Kidney (tissue), 14 donors: ENCODE results near the gene KLHL2. TPM values are rescaled to one million over a fixed set of nuclear protein-coding genes. Genes with fewer than 3 reads are reported as not detected.
A peak's percentile ranks its signal among the peaks of the same experiment; 100 is the strongest.

Experiments used
- DNase-seq, 5 donors: peaks; one replicate each; pipeline ENCODE4 v3.0.0-alpha.2; 2013 to 2020
- FAIRE-seq: peaks from 2 replicates; lab custom pipeline; 2012; peaks lifted over from hg19 to GRCh38; lab: Jason Lieb, UNC
- H3K27ac ChIP-seq, 2 donors: one replicate each; pipeline ENCODE4 v1.7.0; 2013; ENCODE audit warnings: low read depth in 2 of 2, low read length in 2 of 2, inconsistent platforms in 1 of 2
- H3K27me3 ChIP-seq: one replicate; pipeline ENCODE4 v1.7.1; 2013; ENCODE audit warnings: low read length, inconsistent platforms; ENCODE audit not compliant: control insufficient read depth, insufficient read depth
- H3K36me3 ChIP-seq, 3 donors: one replicate each; pipeline versions ENCODE4 v1.7.0 to v1.7.1; 2013; ENCODE audit warnings: low read length in 3 of 3, control low read depth in 1 of 3, inconsistent platforms in 1 of 3; ENCODE audit not compliant: insufficient read depth in 3 of 3, control insufficient read depth in 2 of 3
- H3K4me1 ChIP-seq, 3 donors: one replicate each; pipeline versions ENCODE4 v1.7.0 to v1.7.1; 2013; ENCODE audit warnings: low read length in 3 of 3, inconsistent platforms in 1 of 3, low read depth in 1 of 3; ENCODE audit not compliant: control insufficient read depth in 2 of 3, insufficient read depth in 2 of 3
- H3K4me3 ChIP-seq, 3 donors: one replicate each; pipeline versions ENCODE4 v1.7.0 to v1.8.1; 2013; ENCODE audit warnings: low read length in 3 of 3, control low read depth in 1 of 3, inconsistent platforms in 1 of 3
- H3K9ac ChIP-seq, 3 donors: one replicate each; pipeline versions ENCODE4 v1.7.0 to v1.7.1; 2013; ENCODE audit warnings: low read length in 3 of 3, control low read depth in 1 of 3, inconsistent platforms in 1 of 3
- H3K9me3 ChIP-seq, 3 donors: one replicate each; pipeline versions ENCODE4 v1.7.0 to v1.7.1; 2013; ENCODE audit warnings: low read length in 3 of 3, control low read depth in 1 of 3, inconsistent platforms in 1 of 3; ENCODE audit not compliant: control insufficient read depth in 2 of 3, insufficient read depth in 1 of 3
- CTCF ChIP-seq: IDR thresholded peaks from 3 replicates; pipeline ENCODE4 v1.5.1; 2012; ENCODE audit warnings: mild to moderate bottlenecking, moderate library complexity, borderline replicate concordance; ENCODE audit not compliant: insufficient read depth; ENCODE audit errors: extremely low read depth
- intact Hi-C: fragments of 100-400 bp; cut with DNase I; formaldehyde crosslinking; loops from one replicate; pipeline ENCODE4 v1.11.1; 2022
- polyA plus RNA-seq: library from polyadenylated mRNA; stranded (reverse); fragments of 350-450 nt; fragmentation: Illumina TruSeq; extraction: RNeasy Lipid Tissue Mini Kit (QIAGEN cat#74804); gene quantifications from one replicate; pipeline ENCODE4 v1.2.3, GENCODE V29; 2014; ENCODE audit warnings: low read depth, low replicate concordance; ENCODE audit not compliant: insufficient read depth
- total RNA-seq: library from RNA; stranded (reverse); fragmentation: NEBNext Ultra II Directional; extraction: Animal tissue kit (Norgen Biotek cat#: 25700); gene quantifications from one replicate; pipeline ENCODE4 v1.2.1, GENCODE V29; 2021
- donor health status: control.
- donor health status: control.
- donor health status: control.
- donor health status: control.
- donor health status: control.
- donor health status: DM: yes; HTN: yes; CAD: no.
- donor health status: Normal renal cell carcinoma (clear cell type).

KLHL2 gene
- total and polyA plus RNA-seq, 2 donors from 2014 or later: 11.5 to 44.4 TPM

DNA sequence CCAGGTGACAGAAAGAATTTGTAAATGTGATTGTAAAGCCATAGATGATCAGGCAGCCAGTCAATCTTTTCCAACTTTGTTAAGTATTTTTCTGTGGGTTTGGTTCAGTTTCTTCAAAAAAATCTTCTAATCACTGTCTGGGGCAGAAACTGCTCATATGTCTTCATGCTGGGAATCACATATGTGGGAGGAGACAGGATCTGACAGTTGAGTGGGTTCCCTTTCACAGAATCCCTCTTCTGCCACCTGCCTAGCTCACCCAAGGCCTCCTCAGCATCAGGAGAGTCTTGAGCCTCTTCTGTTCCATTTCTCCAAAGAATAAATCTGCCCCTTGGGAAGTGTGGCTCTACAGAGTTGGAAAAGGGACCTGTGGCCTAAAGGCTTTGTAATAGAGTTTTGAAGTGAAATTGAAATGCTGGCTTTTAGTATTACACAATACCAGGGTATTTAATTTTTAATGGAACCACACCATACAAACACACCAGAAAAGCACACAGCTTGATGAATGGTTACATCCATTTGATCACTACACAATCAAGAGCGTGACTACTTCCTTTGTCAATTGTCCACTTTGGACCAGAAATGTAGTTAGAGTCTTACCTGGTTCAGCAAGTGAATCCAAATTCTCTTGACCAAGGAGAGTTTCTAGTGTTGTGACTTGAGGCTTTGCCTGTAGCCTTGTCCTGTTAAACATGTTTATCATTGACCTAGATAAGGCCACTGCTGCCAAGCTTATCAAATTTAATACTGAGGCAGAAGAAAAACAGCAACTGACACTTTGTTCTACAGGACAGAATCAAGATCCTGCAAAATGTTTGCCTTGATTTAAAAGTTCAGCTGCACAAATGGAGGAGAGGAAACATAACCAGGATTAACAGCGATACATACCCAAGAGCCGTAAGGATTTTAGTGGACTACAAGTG is 140.5 kb downstream of the KLHL2 start:
- FAIRE-seq: no peak
- no peaks in the 10 kb centered on the region for H3K9me3 ChIP-seq
- no peak overlapping the region for H3K9ac ChIP-seq
- H3K27ac ChIP-seq: no peak overlapping the region
- no peak for TF ChIP-seq CTCF
- no peak for DNase-seq
- H3K27me3 ChIP-seq: no peaks in the 10 kb centered on the region
- H3K4me1 ChIP-seq: no peaks in the 10 kb centered on the region
- intact Hi-C loops: loop anchor here (10.0 kb wide), 1 partner anchor 213 kb away; no protein-coding TSS in a partner anchor
- no peaks in the 10 kb centered on the region for H3K36me3 ChIP-seq
- H3K4me3 ChIP-seq: no peak overlapping the region

DNA sequence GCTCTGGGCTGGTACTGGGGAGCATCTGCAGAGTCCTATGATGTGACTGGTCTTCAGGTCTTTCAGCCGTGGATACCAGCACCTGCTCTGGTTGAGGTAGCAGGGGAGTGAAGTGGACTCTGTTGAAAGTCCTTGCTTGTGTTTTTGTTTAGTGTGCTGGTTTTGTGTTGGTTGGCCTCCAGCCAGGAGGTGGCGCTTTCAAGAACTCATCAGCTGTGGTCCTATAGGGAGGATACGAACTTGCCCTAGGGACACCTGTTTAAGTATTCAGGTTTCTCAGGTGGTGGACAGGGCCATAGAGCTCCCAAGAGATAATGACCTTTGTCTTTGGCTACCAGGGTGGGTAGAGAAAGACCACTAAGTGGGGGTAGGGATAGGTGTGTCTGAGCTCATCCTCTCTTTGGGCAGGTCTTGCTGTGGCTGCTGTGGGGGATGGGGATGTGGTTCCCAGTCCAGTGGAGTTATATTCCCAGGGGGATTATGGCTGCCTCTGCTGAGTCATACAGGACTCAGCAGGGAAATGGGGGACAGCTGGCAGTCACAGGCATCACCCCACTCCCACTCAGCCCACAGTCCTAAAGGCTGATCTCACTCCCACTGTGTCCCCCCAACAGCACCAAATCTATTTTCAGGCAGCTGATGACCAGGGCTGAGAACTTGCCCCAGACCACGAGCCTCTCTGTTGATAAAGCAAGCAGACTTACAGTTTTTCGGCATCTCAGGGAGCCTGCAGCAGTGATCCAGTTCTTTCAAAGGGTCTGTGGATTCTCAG is 144.2 kb downstream of the KLHL2 start:
- TF ChIP-seq CTCF: no peak
- no peak for DNase-seq
- FAIRE-seq: no peak
- Histone ChIP-seq H3K27me3 (no peaks in the 10 kb centered on the region), H3K4me1 (no peaks in the 10 kb centered on the region), H3K27ac (no peak overlapping the region), H3K9ac (no peak overlapping the region), H3K4me3 (no peak overlapping the region), H3K36me3 (no peaks in the 10 kb centered on the region), H3K9me3 (no peaks in the 10 kb centered on the region)
- intact Hi-C loops: no loop called here

DNA sequence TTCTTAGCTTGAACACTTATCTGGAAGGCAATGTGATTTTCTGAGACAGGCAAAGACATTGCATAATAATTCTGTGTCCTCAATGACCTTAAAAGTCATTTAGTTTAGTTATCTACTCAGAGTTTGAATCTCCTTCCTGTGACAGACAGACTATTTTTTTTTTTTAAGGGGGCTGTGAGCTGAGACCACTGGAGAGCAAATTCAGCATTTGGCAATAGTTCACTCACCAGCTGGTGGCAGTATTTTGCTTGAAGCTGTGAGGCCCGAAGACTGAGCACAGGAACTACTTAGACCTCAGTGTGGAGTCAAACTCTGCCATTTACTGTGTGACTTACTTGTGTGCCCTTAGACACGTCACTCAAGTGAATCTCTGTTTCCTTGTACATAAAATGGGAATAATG is 148.5 kb downstream of the KLHL2 start:
- Histone ChIP-seq H3K27ac (no peak overlapping the region), H3K36me3 (no peaks in the 10 kb centered on the region), H3K4me1 (no peaks in the 10 kb centered on the region), H3K4me3 (no peak overlapping the region), H3K27me3 (no peaks in the 10 kb centered on the region), H3K9me3 (no peaks in the 10 kb centered on the region), H3K9ac (no peak overlapping the region)
- peak in 3 of 5 donors; percentile 61 to 83 (median 62) for DNase-seq
- FAIRE-seq: no peak
- TF ChIP-seq CTCF: peak; percentile 54
- intact Hi-C loops: no loop called here
